HepG2 (cell line): ENCODE measurements around the gene SENP7. TPM values are rescaled to one million over a fixed set of nuclear protein-coding genes. Genes with fewer than 3 reads are reported as not detected.

ENCODE experiments used
- ARID5B ChIP-seq: IDR thresholded peaks from 2 replicates; pipeline ENCODE4 v1.4.0; 2020; ENCODE audit warnings: mild to moderate bottlenecking, missing genetic modification reagents
- ATF2 ChIP-seq: sonication (generic); formaldehyde crosslinking; IDR thresholded peaks from 2 replicates; pipeline ENCODE4 v1.4.0; 2020; ENCODE audit warnings: missing genetic modification reagents
- ATF3 ChIP-seq: sonication (generic); formaldehyde crosslinking; IDR thresholded peaks from 2 replicates; pipeline ENCODE4 v1.4.0; 2020; ENCODE audit warnings: missing genetic modification reagents
- CEBPB ChIP-seq: IDR thresholded peaks from 2 replicates; pipeline ENCODE4 v1.6.1; 2011; ENCODE audit warnings: low read depth, low read length, improper control_type of control experiment, borderline replicate concordance
- CREM ChIP-seq, 2 experiments: sonication (generic) in 1 of 2; formaldehyde crosslinking in 1 of 2; IDR thresholded peaks; 2 replicates each; pipeline versions ENCODE4 v1.4.0 to v1.6.1; 2016 to 2020; ENCODE audit warnings: antibody characterized with exemption in 1 of 2, mild to moderate bottlenecking in 1 of 2, missing genetic modification reagents in 1 of 2
- FOXO4 ChIP-seq: sonication (generic); formaldehyde crosslinking; conservative IDR thresholded peaks from 2 replicates; pipeline ENCODE4 v1.8.1; 2023; ENCODE audit warnings: missing genetic modification reagents
- GATAD1 ChIP-seq: IDR thresholded peaks from 2 replicates; pipeline ENCODE4 v1.6.1; 2016; ENCODE audit warnings: missing genetic modification reagents, missing compliant biosample characterization
- HMG20A ChIP-seq: IDR thresholded peaks from 2 replicates; pipeline ENCODE4 v1.6.1; 2016; ENCODE audit warnings: borderline replicate concordance
- HOXA3 ChIP-seq: sonication (generic); formaldehyde crosslinking; IDR thresholded peaks from 2 replicates; pipeline ENCODE4 v1.5.0; 2020; ENCODE audit warnings: missing genetic modification reagents
- LCORL ChIP-seq, 2 experiments: fragments of 450-650 bp in 1 of 2; sonication (generic) in 1 of 2; formaldehyde crosslinking in 1 of 2; IDR thresholded peaks; 2 replicates each; pipeline versions ENCODE4 v1.5.0 to v1.6.1; 2017 to 2020; ENCODE audit warnings: antibody characterized with exemption in 1 of 2, missing genetic modification reagents in 1 of 2
- SOX5 ChIP-seq: IDR thresholded peaks from 2 replicates; pipeline ENCODE4 v1.6.1; 2016; ENCODE audit warnings: borderline replicate concordance
- SOX6 ChIP-seq, 2 experiments: fragments of 450-650 bp in 1 of 2; sonication (generic) in 1 of 2; formaldehyde crosslinking in 1 of 2; IDR thresholded peaks; 2 replicates each; pipeline versions ENCODE4 v1.4.0 to v1.6.1; 2017 to 2020; ENCODE audit warnings: antibody characterized with exemption in 1 of 2, mild to moderate bottlenecking in 1 of 2, missing genetic modification reagents in 1 of 2
- ZMYM4 ChIP-seq: sonication (generic); formaldehyde crosslinking; IDR thresholded peaks from 2 replicates; pipeline ENCODE4 v1.8.1; 2023; ENCODE audit warnings: mild to moderate bottlenecking, missing genetic modification reagents
- ZNF121 ChIP-seq: sonication (generic); formaldehyde crosslinking; IDR thresholded peaks from 2 replicates; pipeline ENCODE4 v1.5.0; 2020; ENCODE audit warnings: mild to moderate bottlenecking, missing genetic modification reagents
- ZNF281 ChIP-seq: sonication (generic); formaldehyde crosslinking; IDR thresholded peaks from 2 replicates; pipeline ENCODE4 v1.4.0; 2020; ENCODE audit warnings: missing genetic modification reagents, borderline replicate concordance
- ZNF362 ChIP-seq: sonication (generic); formaldehyde crosslinking; IDR thresholded peaks from 2 replicates; pipeline ENCODE4 v1.4.0; 2020; ENCODE audit warnings: missing genetic modification reagents, mild to moderate bottlenecking, borderline replicate concordance
- polyA plus RNA-seq, 8 experiments: library from polyadenylated mRNA; depleted of rRNA in 3 of 8; stranded (reverse) in 7 of 8; unstranded in 1 of 8; fragments of >200 nt; fragmentation: Illumina TruSeq in 4 of 8; extraction: Trizol in 4 of 8; gene quantifications; 2 replicates each; pipeline versions ENCODE4 v1.2.1 to v1.2.3, GENCODE V29; 2011 to 2016; ENCODE audit warnings: low read depth in 4 of 8, missing spikeins in 1 of 8, mixed read lengths in 1 of 8; ENCODE audit not compliant: insufficient read depth in 1 of 8
- total RNA-seq, 5 experiments: library from RNA; depleted of rRNA; stranded (reverse); fragments of >200 nt; fragmentation: Illumina TruSeq; extraction: Trizol; gene quantifications; 2 replicates each; pipeline ENCODE4 v1.2.3, GENCODE V29; 2016; ENCODE audit warnings: low read depth in 1 of 5

The SENP7 gene
- total and polyA plus RNA-seq, 2 of the 13 experiments (the other 11 are each of a cell fraction or from before 2014, with no cell fraction given): 9.1 to 10.3 TPM

- TF ChIP-seq ZNF281 (CRISPR knock-in tag) (no peak), ZNF121 (CRISPR knock-in tag) (peak; percentile 76), SOX6 (IDR thresholded peaks at IDR 0.05) (no peak), SOX6 (CRISPR knock-in tag; IDR thresholded peaks at IDR 0.05) (0 out of 2 replicates have a peak, but pooled peaks have one; percentile 22), ARID5B (peak; percentile 53), LCORL (IDR thresholded peaks at IDR 0.05) (no peak), LCORL (CRISPR knock-in tag; IDR thresholded peaks at IDR 0.05) (peak; percentile 10; the same call in 1 of the 2 replicates), SOX5 (CRISPR knock-in tag) (peak; percentile 31; the same call in 1 of the 2 replicates), FOXO4 (CRISPR knock-in tag) (no peak), GATAD1 (0 out of 2 replicates have a peak, but pooled peaks have one; percentile 10), ATF2 (peak; percentile 50; the same call in 1 of the 2 replicates), CEBPB (peak; percentile 59; the same call in 1 of the 2 replicates), HOXA3 (CRISPR knock-in tag) (0 out of 2 replicates have a peak, but pooled peaks have one; percentile 10), ZMYM4 (CRISPR knock-in tag) (0 out of 2 replicates have a peak, but pooled peaks have one; percentile 19), ATF3 (CRISPR knock-in tag) (peak; percentile 62; the same call in 1 of the 2 replicates), CREM (IDR thresholded peaks at IDR 0.05) (peak; percentile 34; the same call in 1 of the 2 replicates), CREM (CRISPR knock-in tag; IDR thresholded peaks at IDR 0.05) (no peak), HMG20A (CRISPR knock-in tag) (0 out of 2 replicates have a peak, but pooled peaks have one; percentile 23), ZNF362 (CRISPR knock-in tag) (peak; percentile 83; the same call in 1 of the 2 replicates)
These were observed 6.8 kb upstream of the SENP7 start (continued) for GRCh38 chr3:101519685-101520365.
